IMR-90 (cell line): ENCODE data around the gene PGR. TPM values are rescaled to one million over a fixed set of nuclear protein-coding genes. Genes with fewer than 3 reads are reported as not detected.
A peak's percentile ranks its signal among the peaks of the same experiment; 100 is the strongest.

Experiments
- ATAC-seq: fragments of 200-7000 bp; cut with Tn5 transposase; 2 replicates; pipeline ENCODE4 v1.9.1; 2020; ENCODE audit warnings: low read depth, mild to moderate bottlenecking, moderate library complexity
- BruUV-seq: library from RNA; stranded (reverse); fragments of 400-500 nt; replicated peaks from 2 replicates; lab custom pipeline; 2021; lab: Mats Ljungman, UMichigan
- CTCF ChIA-PET: fragments of 300-600 bp; formaldehyde crosslinking; extraction: SDS; loops from one replicate; lab custom pipeline; 2021; ENCODE audit warnings: antibody characterized with exemption; lab: Yijun Ruan, JAX
- POLR2A ChIA-PET: fragments of 300-600 bp; sonication (Branson Sonifier 250); formaldehyde crosslinking; loops from one replicate; lab custom pipeline; 2022; ENCODE audit warnings: antibody characterized with exemption; ENCODE audit not compliant: unreplicated experiment; lab: Charles Lee
- DNase-seq: peaks from one replicate; pipeline ENCODE4 v3.0.0; 2013
- H2AFZ ChIP-seq: replicated peaks from 2 replicates; pipeline ENCODE3; 2013; ENCODE audit warnings: low read length, mild to moderate bottlenecking; ENCODE audit not compliant: poor library complexity
- H2AK5ac ChIP-seq: 2 replicates; pipeline ENCODE4 v1.6.1; 2013; ENCODE audit warnings: low read depth, low read length, inconsistent platforms
- H2AK9ac ChIP-seq: replicated peaks from 2 replicates; pipeline ENCODE3; 2013; ENCODE audit warnings: mild to moderate bottlenecking, low read depth, low read length, moderate library complexity; ENCODE audit not compliant: poor library complexity
- H2BK120ac ChIP-seq: 2 replicates; pipeline ENCODE4 v1.6.1; 2013; ENCODE audit warnings: low read depth, low read length, inconsistent platforms
- H2BK15ac ChIP-seq: 3 replicates; pipeline ENCODE4 v1.6.1; 2013; ENCODE audit warnings: low read depth, low read length, inconsistent platforms
- H2BK20ac ChIP-seq: 2 replicates; pipeline ENCODE4 v1.6.1; 2013; ENCODE audit warnings: low read depth, mild to moderate bottlenecking, inconsistent platforms, low read length, moderate library complexity
- H2BK5ac ChIP-seq: 2 replicates; pipeline ENCODE4 v1.6.1; 2013; ENCODE audit warnings: mild to moderate bottlenecking, low read depth, low read length, inconsistent platforms; ENCODE audit not compliant: poor library complexity, severe bottlenecking
- H3K14ac ChIP-seq: replicated peaks from 2 replicates; pipeline ENCODE4 v1.6.1; 2013; ENCODE audit warnings: low read depth, low read length, inconsistent platforms
- H3K18ac ChIP-seq: 2 replicates; pipeline ENCODE4 v1.6.1; 2013; ENCODE audit warnings: low read depth, low read length, control low read depth
- H3K23ac ChIP-seq: 2 replicates; pipeline ENCODE4 v1.6.1; 2013; ENCODE audit warnings: low read depth, low read length, inconsistent platforms
- H3K27ac ChIP-seq: 2 replicates; pipeline ENCODE4 v1.5.1; 2013; ENCODE audit warnings: mild to moderate bottlenecking, control low read depth, low read length; ENCODE audit not compliant: insufficient read depth
- H3K27me3 ChIP-seq: 2 replicates; pipeline ENCODE4 v1.6.1; 2013; ENCODE audit warnings: low read length; ENCODE audit not compliant: control insufficient read depth, insufficient read depth
- H3K36me3 ChIP-seq: 2 replicates; pipeline ENCODE4 v1.6.1; 2013; ENCODE audit warnings: low read length, mixed read lengths; ENCODE audit not compliant: control insufficient read depth, insufficient read depth
- H3K4ac ChIP-seq: 2 replicates; pipeline ENCODE4 v1.6.1; 2013; ENCODE audit warnings: low read depth, low read length, inconsistent platforms
- H3K4me1 ChIP-seq: 2 replicates; pipeline ENCODE4 v1.6.1; 2013; ENCODE audit warnings: low read length, mixed read lengths; ENCODE audit not compliant: control insufficient read depth, insufficient read depth
- H3K4me2 ChIP-seq: 2 replicates; pipeline ENCODE4 v1.6.1; 2013; ENCODE audit warnings: low read depth, mild to moderate bottlenecking, control low read depth, low read length, moderate library complexity
- H3K4me3 ChIP-seq: 2 replicates; pipeline ENCODE4 v1.5.1; 2013; ENCODE audit warnings: low read depth, mild to moderate bottlenecking, control low read depth, low read length, moderate library complexity; ENCODE audit not compliant: insufficient read depth
- H3K56ac ChIP-seq: 2 replicates; pipeline ENCODE4 v1.6.1; 2013; ENCODE audit warnings: low read length, inconsistent platforms; ENCODE audit not compliant: insufficient read depth; ENCODE audit errors: extremely low read depth
- H3K79me1 ChIP-seq, 2 experiments: 2 replicates each; pipeline ENCODE4 v1.6.1; 2013; ENCODE audit warnings: low read length in 2 of 2, inconsistent platforms in 1 of 2, low read depth in 1 of 2
- H3K9ac ChIP-seq: 2 replicates; pipeline ENCODE4 v1.6.1; 2013; ENCODE audit warnings: low read depth, low read length, control low read depth
- H3K9me1 ChIP-seq: 2 replicates; pipeline ENCODE4 v1.6.1; 2013; ENCODE audit warnings: low read length, inconsistent platforms; ENCODE audit not compliant: insufficient read depth
- H3K9me3 ChIP-seq: 2 replicates; pipeline ENCODE4 v1.6.1; 2013; ENCODE audit warnings: low read length; ENCODE audit not compliant: control insufficient read depth, insufficient read depth
- H4K20me1 ChIP-seq: 2 replicates; pipeline ENCODE4 v1.6.1; 2013; ENCODE audit warnings: low read length, inconsistent platforms; ENCODE audit not compliant: insufficient read depth
- H4K5ac ChIP-seq: 2 replicates; pipeline ENCODE4 v1.6.1; 2013; ENCODE audit warnings: mild to moderate bottlenecking, low read depth, low read length, control low read depth
- H4K8ac ChIP-seq, 2 experiments: 2 replicates each; pipeline ENCODE4 v1.6.1; 2013; ENCODE audit warnings: low read depth in 2 of 2, low read length in 2 of 2, control low read depth in 1 of 2, inconsistent platforms in 1 of 2
- H4K91ac ChIP-seq: 2 replicates; pipeline ENCODE4 v1.6.1; 2013; ENCODE audit warnings: low read depth, low read length, inconsistent platforms; ENCODE audit not compliant: insufficient read depth
- BHLHE40 ChIP-seq: fragments of 150-350 bp; IDR thresholded peaks from 2 replicates; pipeline ENCODE4 v1.6.1; 2016; ENCODE audit warnings: mild to moderate bottlenecking, low read depth, low read length
- FOS ChIP-seq: fragments of 150-350 bp; IDR thresholded peaks from 2 replicates; pipeline ENCODE4 v1.6.1; 2016; ENCODE audit warnings: low read depth, low read length
- MAZ ChIP-seq: IDR thresholded peaks from 2 replicates; pipeline ENCODE4 v1.6.1; 2012; ENCODE audit warnings: low read depth, mild to moderate bottlenecking, low read length, improper control_type of control experiment, moderate library complexity, borderline replicate concordance
- NFE2L2 ChIP-seq: fragments of 150-350 bp; IDR thresholded peaks from 2 replicates; pipeline ENCODE4 v1.6.1; 2016; ENCODE audit warnings: low read depth, mild to moderate bottlenecking, low read length
- POLR2A ChIP-seq: IDR thresholded peaks from 2 replicates; pipeline ENCODE4 v1.6.1; 2012; ENCODE audit warnings: mild to moderate bottlenecking, low read depth, low read length
- RAD21 ChIP-seq: IDR thresholded peaks from 2 replicates; pipeline ENCODE4 v1.6.1; 2012; ENCODE audit warnings: low read length, improper control_type of control experiment
- RCOR1 ChIP-seq: IDR thresholded peaks from 2 replicates; pipeline ENCODE4 v1.6.1; 2012; ENCODE audit warnings: mild to moderate bottlenecking, low read length, improper control_type of control experiment; ENCODE audit not compliant: insufficient replicate concordance
- SMC3 ChIP-seq: fragments of 150-350 bp; IDR thresholded peaks from 2 replicates; pipeline ENCODE4 v1.6.1; 2016; ENCODE audit warnings: low read depth, mild to moderate bottlenecking, antibody characterized with exemption, low read length, moderate library complexity
- USF2 ChIP-seq: fragments of 150-350 bp; IDR thresholded peaks from 2 replicates; pipeline ENCODE4 v1.6.1; 2017; ENCODE audit warnings: mild to moderate bottlenecking, antibody characterized with exemption, low read length, low read depth
- WGBS, 2 experiments: methylation state at CpG; one replicate each; pipeline versions ENCODE4 v1.1.5 to v1.1.7; 2013; ENCODE audit warnings: missing lambda C conversion rate in 2 of 2; ENCODE audit not compliant: insufficient read length in 1 of 2; ENCODE audit errors: extremely low coverage in 2 of 2; 5-methylcytosine and 5-hydroxymethylcytosine counted together
- dilution Hi-C: fragments of 300-500 bp; cut with HindIII; formaldehyde crosslinking; loops from one replicate; pipeline ENCODE4 v1.14.3; 2018; ENCODE audit warnings: low sequenced_read_pairs; ENCODE audit not compliant: unreplicated experiment
- in situ Hi-C: fragments of 300-500 bp; cut with MboI; formaldehyde crosslinking; loops from 3 replicates; pipeline ENCODE4 v1.14.3; 2019; ENCODE audit warnings: low sequenced_read_pairs, inconsistent platforms, mixed read lengths
- intact Hi-C: fragments of 100-400 bp; cut with micrococcal nuclease; formaldehyde crosslinking; loops from 2 replicates; pipeline ENCODE4 v1.10.0; 2022
- polyA plus RNA-seq, 3 experiments: library from polyadenylated mRNA; depleted of rRNA; stranded (reverse); fragments of >200 nt; gene quantifications; 2 replicates each; pipeline ENCODE4 v1.2.3, GENCODE V29; 2012; ENCODE audit warnings: low replicate concordance in 1 of 3
- total RNA-seq: library from RNA; depleted of rRNA; stranded (reverse); fragments of >200 nt; gene quantifications from 2 replicates; pipeline ENCODE4 v1.2.3, GENCODE V29; 2012
- TF ChIP-seq, protein P1 (sequence below): conservative IDR thresholded peaks from 2 replicates; pipeline ENCODE4 v1.5.1; 2012; ENCODE audit warnings: mild to moderate bottlenecking, low read depth, low read length, improper control_type of control experiment
- TF ChIP-seq, protein P2 (sequence below): fragments of 150-350 bp; IDR thresholded peaks from 2 replicates; pipeline ENCODE4 v1.6.1; 2016; ENCODE audit warnings: low read depth, mild to moderate bottlenecking, low read length, moderate library complexity, borderline replicate concordance

Gene PGR
- total and polyA plus RNA-seq, 2 of the 4 experiments (the other 2 are of a cell fraction): under 0.01 TPM; not detected in 1

DNA sequence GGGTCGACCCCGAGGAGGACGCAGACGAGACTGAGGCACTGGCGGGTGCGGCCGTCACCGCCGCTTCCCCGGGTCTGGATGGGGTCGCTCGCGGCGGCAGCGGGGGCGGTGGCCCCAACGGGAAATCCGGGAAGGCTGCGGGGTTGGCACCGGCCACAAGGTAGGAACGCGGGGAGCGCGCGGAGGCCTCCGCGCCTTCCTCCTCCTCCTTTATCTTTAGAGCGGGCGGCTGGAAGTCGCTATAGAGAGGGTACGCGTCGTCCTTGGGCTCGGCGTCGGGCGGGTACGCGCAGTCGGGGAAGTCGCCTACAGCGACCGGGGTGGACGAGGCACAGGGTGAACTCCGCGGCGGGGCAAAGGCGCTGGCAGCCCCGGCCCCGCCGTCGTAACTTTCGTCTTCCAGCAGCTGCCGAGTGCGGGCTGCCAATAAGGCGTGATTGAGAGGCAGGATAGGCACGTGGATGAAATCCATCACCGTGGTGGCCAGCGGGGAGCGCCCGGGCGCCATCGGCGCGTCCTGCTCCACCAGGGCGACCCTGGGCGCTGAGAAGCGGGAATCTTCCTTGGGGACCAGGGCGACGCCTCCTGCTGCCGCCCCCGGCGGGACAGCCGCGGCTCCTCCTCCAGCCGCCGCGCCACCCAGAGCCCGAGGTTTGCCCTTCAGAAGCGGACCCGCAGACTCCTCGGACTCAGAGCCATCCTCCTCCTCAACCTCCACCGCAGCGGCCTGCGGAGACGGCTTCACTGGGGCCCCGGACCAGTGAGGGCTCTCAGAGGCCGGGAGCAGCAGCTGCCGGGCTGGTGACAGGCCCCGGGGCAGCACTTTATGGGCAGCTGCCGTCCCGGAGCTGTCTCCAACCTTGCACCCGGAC, 1.7 kb downstream of the PGR start:
- POLR2A ChIA-PET: no interaction called here
- dilution Hi-C loops (no loop called here), in situ Hi-C loops (no loop called here), intact Hi-C loops (loop anchor here (10.0 kb wide), 1 partner anchor 553 kb away; no protein-coding TSS in a partner anchor)
- TF ChIP-seq, protein P1, sequence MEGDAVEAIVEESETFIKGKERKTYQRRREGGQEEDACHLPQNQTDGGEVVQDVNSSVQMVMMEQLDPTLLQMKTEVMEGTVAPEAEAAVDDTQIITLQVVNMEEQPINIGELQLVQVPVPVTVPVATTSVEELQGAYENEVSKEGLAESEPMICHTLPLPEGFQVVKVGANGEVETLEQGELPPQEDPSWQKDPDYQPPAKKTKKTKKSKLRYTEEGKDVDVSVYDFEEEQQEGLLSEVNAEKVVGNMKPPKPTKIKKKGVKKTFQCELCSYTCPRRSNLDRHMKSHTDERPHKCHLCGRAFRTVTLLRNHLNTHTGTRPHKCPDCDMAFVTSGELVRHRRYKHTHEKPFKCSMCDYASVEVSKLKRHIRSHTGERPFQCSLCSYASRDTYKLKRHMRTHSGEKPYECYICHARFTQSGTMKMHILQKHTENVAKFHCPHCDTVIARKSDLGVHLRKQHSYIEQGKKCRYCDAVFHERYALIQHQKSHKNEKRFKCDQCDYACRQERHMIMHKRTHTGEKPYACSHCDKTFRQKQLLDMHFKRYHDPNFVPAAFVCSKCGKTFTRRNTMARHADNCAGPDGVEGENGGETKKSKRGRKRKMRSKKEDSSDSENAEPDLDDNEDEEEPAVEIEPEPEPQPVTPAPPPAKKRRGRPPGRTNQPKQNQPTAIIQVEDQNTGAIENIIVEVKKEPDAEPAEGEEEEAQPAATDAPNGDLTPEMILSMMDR: no peak
- TF ChIP-seq RAD21: no peak
- TF ChIP-seq USF2: no peak
- no peak for TF ChIP-seq MAZ
- no peak for TF ChIP-seq SMC3
- no peak for TF ChIP-seq POLR2A
- no peak for TF ChIP-seq FOS
- no peak for TF ChIP-seq RCOR1
- TF ChIP-seq, protein P2, sequence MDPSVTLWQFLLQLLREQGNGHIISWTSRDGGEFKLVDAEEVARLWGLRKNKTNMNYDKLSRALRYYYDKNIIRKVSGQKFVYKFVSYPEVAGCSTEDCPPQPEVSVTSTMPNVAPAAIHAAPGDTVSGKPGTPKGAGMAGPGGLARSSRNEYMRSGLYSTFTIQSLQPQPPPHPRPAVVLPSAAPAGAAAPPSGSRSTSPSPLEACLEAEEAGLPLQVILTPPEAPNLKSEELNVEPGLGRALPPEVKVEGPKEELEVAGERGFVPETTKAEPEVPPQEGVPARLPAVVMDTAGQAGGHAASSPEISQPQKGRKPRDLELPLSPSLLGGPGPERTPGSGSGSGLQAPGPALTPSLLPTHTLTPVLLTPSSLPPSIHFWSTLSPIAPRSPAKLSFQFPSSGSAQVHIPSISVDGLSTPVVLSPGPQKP: no peak
- TF ChIP-seq NFE2L2: no peak
- TF ChIP-seq BHLHE40: no peak
- Histone ChIP-seq H3K9ac (no peak overlapping the region), H3K18ac (no peak overlapping the region), H2AK9ac (no peak overlapping the region), H4K5ac (no peak overlapping the region), H3K4me3 (peak overlapping the region; percentile 41), H3K9me3 (peaks cover 8% of the 10 kb centered on the region), H3K36me3 (no peaks in the 10 kb centered on the region), H3K14ac (no peak overlapping the region), H4K91ac (no peak overlapping the region), H2BK20ac (no peak overlapping the region), H2AFZ (peak overlapping the region; percentile 84), H3K27ac (no peak overlapping the region), H4K8ac (no peak overlapping the region), H3K4ac (no peak overlapping the region), H3K27me3 (peaks cover 41% of the 10 kb centered on the region), H3K56ac (no peak overlapping the region), H3K4me1 (peaks cover 4% of the 10 kb centered on the region; the same call in 1 of the 2 replicates), H2BK120ac (no peak overlapping the region), H2BK15ac (no peak overlapping the region), H3K9me1 (no peaks in the 10 kb centered on the region), H4K20me1 (no peaks in the 10 kb centered on the region), H2BK5ac (no peak overlapping the region), H2AK5ac (no peak overlapping the region), H3K79me1 (no peaks in the 10 kb centered on the region), H3K4me2 (peak overlapping the region; percentile 64), H3K23ac (no peak overlapping the region)
- WGBS, 2 experiments: 3% methylated on average over 14 of the region's 93 CpGs; no CpG with 5 or more reads in 1 of the 2 experiments
- no TSS peak for BruUV-seq
- ATAC-seq: peak; percentile 38
- CTCF ChIA-PET: interaction anchor here (0.6 kb wide), 1 partner anchor 759 kb away, joined by 3 read pairs; no protein-coding TSS in a partner anchor
- no peak for DNase-seq
